ENCODE measurements around the gene ITSN1. TPM values are rescaled to one million over a fixed set of nuclear protein-coding genes. Genes with fewer than 3 reads are reported as not detected.

Gene ITSN1
- total and polyA plus RNA-seq, 2 experiments from 2014 or later: 77.9 to 95.7 TPM

GRCh38 chr21:33874161-33874560 is 231.9 kb downstream of the ITSN1 start:
- no peak overlapping the region for H3K27ac Mint-ChIP-seq

More at GRCh38 chr21:33874161-33874560, 231.9 kb downstream of the ITSN1 start:
- Histone ChIP-seq H3K4me3 (no peak overlapping the region), H3K9me2 (ENCODE audit: insufficient read depth) (no peaks in the 10 kb centered on the region), H4K20me1 (replicated peaks; ENCODE audit: insufficient read depth) (no peaks in the 10 kb centered on the region), H3F3A (replicated peaks; ENCODE audit: low read depth) (no peaks in the 10 kb centered on the region), H3K4me2 (no peak overlapping the region), H3K79me2 (replicated peaks; ENCODE audit: insufficient read depth) (no peaks in the 10 kb centered on the region), H3K27me3 (ENCODE audit: insufficient read depth) (no peaks in the 10 kb centered on the region), H2AFZ (no peak overlapping the region), H3K36me3 (ENCODE audit: insufficient read depth) (no peaks in the 10 kb centered on the region), H3K4me1 (ENCODE audit: insufficient read depth) (no peaks in the 10 kb centered on the region), H3K27ac (ENCODE audit: low read depth) (no peak overlapping the region)
- no peak for TF ChIP-seq REST (IDR thresholded peaks at IDR 0.05; ENCODE audit: unreplicated experiment)
- no peak for TF ChIP-seq ZNF462 (CRISPR knock-in tag; IDR thresholded peaks at IDR 0.05)
- TF ChIP-seq EZH2phosphoT487 (IDR thresholded peaks at IDR 0.05; ENCODE audit: unreplicated experiment): no peak
- no peak for TF ChIP-seq EZH2 (IDR thresholded peaks at IDR 0.05; ENCODE audit: low read depth, unreplicated experiment)
- TF ChIP-seq CREB1 (CRISPR knock-in tag; IDR thresholded peaks at IDR 0.05; ENCODE audit: low read depth): no peak
- no peak for TF ChIP-seq ZNF331 (CRISPR knock-in tag; IDR thresholded peaks at IDR 0.05; ENCODE audit: low read depth)
- TF ChIP-seq ZNF114 (CRISPR knock-in tag; IDR thresholded peaks at IDR 0.05): no peak
- TF ChIP-seq NANOG (IDR thresholded peaks at IDR 0.05; ENCODE audit: borderline replicate concordance): no peak
- no peak for TF ChIP-seq JUNB (IDR thresholded peaks at IDR 0.05; ENCODE audit: unreplicated experiment)
- no peak for TF ChIP-seq CTCF (conservative IDR thresholded peaks at IDR 0.05; ENCODE audit: low read depth in 2 of 2)
- TF ChIP-seq ETS1 (IDR thresholded peaks at IDR 0.05): no peak
- TF ChIP-seq POLR2AphosphoS5 (IDR thresholded peaks at IDR 0.05; ENCODE audit: low read depth): no peak
- TF ChIP-seq STAT1 (IDR thresholded peaks at IDR 0.05; ENCODE audit: unreplicated experiment): no peak
- Mint-ChIP-seq H3K4me3 (no peak overlapping the region), H3K9me3 (no peaks in the 10 kb centered on the region; the same call in 2 of the 3 replicates), H3K4me1 (no peaks in the 10 kb centered on the region), H3K27me3 (ENCODE audit: insufficient read depth, low read depth, poor library complexity) (peaks cover 4% of the 10 kb centered on the region), H3K36me3 (ENCODE audit: low read depth) (no peaks in the 10 kb centered on the region; the same call in 2 of the 3 replicates)
- DNase-seq (ENCODE audit: low spot score): no peak
- ATAC-seq: no peak
